ENCODE results near the gene TANGO2.
A peak's percentile ranks its signal among the peaks of the same experiment; 100 is the strongest.

TANGO2 gene

GRCh38 chr22:20060700-20061480, 40.0 kb downstream of the TANGO2 start:
- peaks cover 4% of the 10 kb centered on the region for H4K20me1 ChIP-seq (ENCODE audit: insufficient read depth, low read length)
- H3K9me3 ChIP-seq (ENCODE audit: insufficient read depth, low read length, severe bottlenecking), result no peaks in the 10 kb centered on the region
- no peak overlapping the region for H3K4me2 ChIP-seq (ENCODE audit: insufficient read depth, low read length)
- H3K4me3 ChIP-seq (ENCODE audit: low read depth in 1 of 2, low read length in 2 of 2), result no peak overlapping the region
- H3K27ac ChIP-seq (ENCODE audit: low read length), result no peak overlapping the region
- H3K9ac ChIP-seq (ENCODE audit: low read depth, low read length), result no peak overlapping the region
- H3K4me1 ChIP-seq (ENCODE audit: insufficient read depth, low read length), result no peaks in the 10 kb centered on the region
- no peaks in the 10 kb centered on the region for H3K79me2 ChIP-seq (ENCODE audit: insufficient read depth, low read length)
- no peak for DNase-seq
- no peak overlapping the region for H2AFZ ChIP-seq (ENCODE audit: low read depth, low read length)
- H3K36me3 ChIP-seq (ENCODE audit: insufficient read depth, low read length), result peaks cover 54% of the 10 kb centered on the region
- no peak for ATAC-seq (ENCODE audit: insufficient read depth, low read depth)
- no peak for TF ChIP-seq EZH2 (IDR thresholded peaks at IDR 0.05; ENCODE audit: borderline replicate concordance, low read depth, low read length, severe bottlenecking)
- peak; percentile 44 for TF ChIP-seq CTCF (IDR thresholded peaks at IDR 0.05; ENCODE audit: borderline replicate concordance, extremely low read depth, low read length, poor library complexity, severe bottlenecking)
- no peaks in the 10 kb centered on the region for H3K27me3 ChIP-seq (ENCODE audit: insufficient read depth, low read length, poor library complexity)

- Histone ChIP-seq H3K4me3 (ENCODE audit: low read depth in 1 of 2, low read length in 2 of 2) (no peak overlapping the region), H3K9me3 (ENCODE audit: insufficient read depth, low read length, severe bottlenecking) (no peaks in the 10 kb centered on the region), H3K4me1 (ENCODE audit: insufficient read depth, low read length) (no peaks in the 10 kb centered on the region), H4K20me1 (ENCODE audit: insufficient read depth, low read length) (peaks cover 4% of the 10 kb centered on the region), H3K36me3 (ENCODE audit: insufficient read depth, low read length) (peaks cover 50% of the 10 kb centered on the region), H3K27ac (ENCODE audit: low read length) (no peak overlapping the region), H3K9ac (ENCODE audit: low read depth, low read length) (no peak overlapping the region), H2AFZ (ENCODE audit: low read depth, low read length) (no peak overlapping the region), H3K79me2 (ENCODE audit: insufficient read depth, low read length) (no peaks in the 10 kb centered on the region), H3K4me2 (ENCODE audit: insufficient read depth, low read length) (no peak overlapping the region), H3K27me3 (ENCODE audit: insufficient read depth, low read length, poor library complexity) (no peaks in the 10 kb centered on the region)
- no peak for ATAC-seq (ENCODE audit: insufficient read depth, low read depth)
- TF ChIP-seq EZH2 (IDR thresholded peaks at IDR 0.05; ENCODE audit: borderline replicate concordance, low read depth, low read length, severe bottlenecking), result no peak
- no peak for TF ChIP-seq CTCF (IDR thresholded peaks at IDR 0.05; ENCODE audit: borderline replicate concordance, extremely low read depth, low read length, poor library complexity, severe bottlenecking)
- DNase-seq, result no peak
These were observed 40.6 kb downstream of the TANGO2 start for GRCh38 chr22:20061481-20061861.

- Histone ChIP-seq H2AFZ (ENCODE audit: low read depth, low read length) (no peak overlapping the region), H4K20me1 (ENCODE audit: insufficient read depth, low read length) (no peaks in the 10 kb centered on the region), H3K36me3 (ENCODE audit: insufficient read depth, low read length) (peaks cover 43% of the 10 kb centered on the region), H3K4me1 (ENCODE audit: insufficient read depth, low read length) (no peaks in the 10 kb centered on the region), H3K4me2 (ENCODE audit: insufficient read depth, low read length) (no peak overlapping the region), H3K79me2 (ENCODE audit: insufficient read depth, low read length) (no peaks in the 10 kb centered on the region), H3K4me3 (ENCODE audit: low read depth in 1 of 2, low read length in 2 of 2) (no peak overlapping the region), H3K9ac (ENCODE audit: low read depth, low read length) (no peak overlapping the region), H3K9me3 (ENCODE audit: insufficient read depth, low read length, severe bottlenecking) (no peaks in the 10 kb centered on the region), H3K27me3 (ENCODE audit: insufficient read depth, low read length, poor library complexity) (no peaks in the 10 kb centered on the region), H3K27ac (ENCODE audit: low read length) (no peak overlapping the region)
- DNase-seq (no peak), ATAC-seq (ENCODE audit: insufficient read depth, low read depth) (no peak)
- no peak for TF ChIP-seq CTCF (IDR thresholded peaks at IDR 0.05; ENCODE audit: borderline replicate concordance, extremely low read depth, low read length, poor library complexity, severe bottlenecking)
- TF ChIP-seq EZH2 (IDR thresholded peaks at IDR 0.05; ENCODE audit: borderline replicate concordance, low read depth, low read length, severe bottlenecking), result no peak
These were observed 41.3 kb downstream of the TANGO2 start for GRCh38 chr22:20062043-20062765.
